NCI-H2029 (cell line): ENCODE measurements around the gene TNFSF10.
"Not testable (repeated sequence)": the region's sequence is repeated elsewhere in the genome, so short reads cannot be mapped to it uniquely, and the experiment has no call there.

Experiments used
- DNase-seq: peaks from one replicate; lab custom pipeline; 2025; lab: John Stamatoyannopoulos, UW

TNFSF10 gene

DNA sequence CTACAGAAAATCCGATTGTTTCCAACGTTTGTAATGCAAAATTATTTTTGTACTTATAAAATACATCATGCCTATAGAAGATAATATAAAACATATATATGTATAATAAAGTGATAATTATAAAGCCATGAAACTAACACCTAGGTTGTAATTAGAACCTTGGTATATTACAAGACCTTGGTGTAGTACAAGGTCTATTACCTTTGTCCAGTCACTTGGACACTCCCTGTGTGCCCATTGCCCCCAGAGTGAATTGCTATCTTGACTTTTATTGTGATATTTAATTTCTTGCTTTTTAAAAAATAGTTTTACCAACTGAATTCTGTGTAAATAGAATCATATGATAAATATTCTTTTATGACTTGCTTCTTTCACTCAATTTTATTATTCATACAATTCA lies 20.7 kb upstream of the TNFSF10 start:
- no peak for DNase-seq

DNA sequence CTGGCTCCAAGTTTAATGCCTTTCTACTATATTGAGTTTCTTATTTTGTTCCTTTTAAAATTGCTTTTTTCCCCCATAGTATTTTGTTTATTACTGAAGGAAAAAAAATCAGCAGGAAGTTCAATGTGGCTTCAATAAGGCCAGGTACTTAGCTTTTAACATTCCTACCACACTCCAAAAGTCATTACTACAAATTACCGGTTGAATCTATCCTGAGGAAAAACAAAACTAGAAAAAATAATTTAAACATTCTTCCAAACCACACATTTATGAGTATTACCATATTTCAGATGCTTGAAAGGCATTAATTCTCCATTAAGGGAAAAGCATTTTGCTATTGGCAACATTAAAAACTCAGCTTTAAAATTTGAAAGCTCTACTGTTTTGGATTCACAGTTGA lies 20.2 kb upstream of the TNFSF10 start:
- DNase-seq = no peak

DNA sequence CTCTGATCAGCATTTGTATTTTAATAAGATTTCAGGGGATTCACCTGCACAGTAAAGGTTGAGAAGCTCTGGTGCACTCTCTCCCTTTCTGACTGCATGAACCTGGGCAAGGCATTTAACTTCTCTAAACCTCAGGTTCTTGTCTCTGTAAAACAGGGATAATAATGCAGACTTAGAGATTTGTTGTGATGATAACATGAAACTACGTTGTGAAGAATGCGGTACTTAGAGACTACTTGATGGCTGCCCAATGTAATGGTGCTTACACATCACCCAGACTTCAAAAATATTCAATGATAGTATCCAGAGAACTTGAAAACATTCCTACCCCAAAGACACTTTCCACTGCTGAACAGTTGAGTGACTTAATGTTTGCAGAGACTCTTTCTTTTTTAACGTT lies 19.8 kb upstream of the TNFSF10 start:
- DNase-seq = no peak

DNA sequence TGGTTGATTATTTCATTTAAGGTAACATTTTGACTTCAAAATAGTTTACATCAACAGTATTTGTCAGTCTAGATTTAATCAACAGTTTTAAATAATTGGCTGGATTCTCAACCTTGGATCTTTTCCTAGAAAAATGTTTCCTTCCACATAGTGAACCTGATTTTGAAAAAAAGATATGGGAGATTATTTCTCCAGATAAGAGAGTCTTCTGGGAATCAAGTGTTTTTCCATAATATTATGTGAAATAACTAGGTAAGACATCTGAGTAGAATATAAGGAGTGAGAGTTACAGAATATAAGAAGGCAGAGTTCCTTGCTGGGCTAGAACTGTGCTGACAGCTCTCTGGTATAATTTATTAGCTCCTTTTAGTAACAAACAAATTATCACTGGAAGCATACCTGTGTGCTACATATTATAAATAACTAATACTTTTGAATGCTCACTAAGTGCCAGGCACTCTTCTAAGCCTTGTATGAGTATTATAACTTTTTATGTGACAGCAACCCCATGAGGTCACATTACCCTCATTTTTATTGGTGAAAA lies 18.8 kb upstream of the TNFSF10 start:
- no peak for DNase-seq

DNA sequence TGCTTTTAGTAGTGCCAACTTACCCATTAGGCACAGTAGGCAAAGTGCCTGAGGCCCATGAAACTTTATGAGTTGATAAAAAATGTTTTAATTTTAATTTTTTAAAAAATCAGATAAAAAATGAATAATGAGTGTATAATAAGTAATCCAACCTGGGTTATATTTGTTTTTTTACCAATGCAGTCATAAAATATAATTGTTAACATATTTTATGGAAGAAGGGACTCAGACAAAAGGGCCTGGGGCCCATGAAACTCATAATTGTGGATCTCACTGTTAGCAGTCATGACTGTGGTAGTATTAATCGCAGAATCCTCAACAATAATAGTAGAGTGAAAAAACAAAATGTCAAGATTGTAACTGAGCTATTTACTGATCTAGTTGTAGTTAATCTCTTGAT lies 16.8 kb upstream of the TNFSF10 start:
- no peak for DNase-seq

DNA sequence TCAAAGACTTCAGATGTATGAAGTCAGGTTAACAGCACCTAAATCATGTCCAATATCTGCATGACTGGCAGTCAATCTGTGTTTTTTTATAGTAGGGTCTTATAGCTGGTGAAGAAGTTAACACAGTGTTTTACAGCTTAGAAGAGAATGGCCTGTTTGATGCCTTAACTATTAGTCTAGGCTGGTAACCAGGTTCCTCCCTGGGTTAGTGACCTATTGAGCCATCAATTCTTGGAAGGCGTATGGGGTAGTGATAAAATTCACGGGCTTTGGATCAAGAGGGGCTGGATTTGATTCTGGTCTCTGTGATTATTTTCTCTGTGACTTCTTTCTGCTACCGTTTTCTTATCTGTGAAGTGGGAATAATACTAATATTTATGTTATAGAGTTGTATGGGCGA lies 16.0 kb upstream of the TNFSF10 start:
- DNase-seq = no peak

DNA sequence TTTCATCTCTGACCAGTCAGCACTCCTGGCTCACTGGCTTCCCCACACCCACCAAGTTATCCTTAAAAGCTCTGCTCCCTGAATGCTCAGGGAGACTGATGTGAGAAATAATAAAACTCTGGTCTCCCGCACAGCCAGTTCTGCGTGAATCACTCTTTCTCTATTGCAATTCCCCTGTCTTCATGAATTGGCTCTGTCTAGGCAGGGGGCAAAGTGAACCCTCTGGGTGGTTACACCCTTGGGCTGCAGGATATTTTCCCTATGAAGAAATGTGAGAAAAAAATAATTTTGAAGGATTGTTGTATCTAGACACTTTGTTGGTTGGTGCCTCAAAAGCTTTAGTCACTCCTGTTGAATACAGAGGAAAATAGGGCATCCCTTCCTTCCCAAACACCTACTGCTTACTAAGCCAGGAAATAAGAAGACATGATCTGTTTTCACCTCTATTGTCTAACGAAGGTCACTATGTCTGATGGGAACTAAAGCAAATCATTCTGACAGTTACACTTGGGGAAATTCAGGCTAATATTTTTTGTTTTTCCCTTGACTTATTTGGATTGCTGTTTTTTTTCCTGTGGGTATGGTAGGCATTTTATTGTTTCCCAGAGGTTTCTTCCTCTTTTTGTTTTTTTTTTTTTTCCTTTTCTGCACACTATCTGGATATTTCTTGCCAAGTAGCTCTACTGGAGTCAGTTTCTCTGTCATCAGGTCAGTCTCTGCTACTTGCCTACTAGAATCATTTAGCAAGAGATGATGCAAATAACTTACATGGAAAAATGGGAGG lies 15.3 kb upstream of the TNFSF10 start:
- DNase-seq = no peak

DNA sequence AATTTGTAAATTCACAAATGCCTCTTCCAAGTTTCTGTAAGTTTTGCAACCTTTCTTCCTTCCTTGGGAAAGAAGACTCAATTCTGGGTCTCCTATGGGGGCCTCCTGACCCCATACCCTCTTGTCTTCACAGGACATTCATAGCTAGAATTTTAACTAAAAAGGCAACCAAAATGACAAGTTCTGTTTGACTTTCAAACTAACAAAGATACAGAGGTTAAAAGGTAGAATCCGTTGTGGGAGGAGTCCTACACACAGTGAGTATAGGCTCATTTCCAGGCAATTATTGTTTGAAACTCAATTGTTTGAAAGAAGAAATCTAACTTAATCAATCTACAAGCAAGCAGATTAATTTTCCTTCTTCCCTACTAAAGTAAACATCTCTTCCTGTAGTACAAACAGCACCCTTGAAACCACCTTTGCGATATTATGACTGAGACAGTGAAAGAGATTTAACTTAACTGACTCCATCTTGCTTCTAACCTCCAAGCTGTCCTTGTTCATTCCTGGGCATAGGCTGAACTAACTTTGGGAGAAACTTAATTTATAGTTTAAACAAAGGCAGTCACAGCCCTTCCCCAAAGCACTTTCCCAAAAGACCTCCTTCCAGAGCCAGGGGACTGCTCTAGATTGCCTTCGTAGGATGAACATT lies 14.4 kb upstream of the TNFSF10 start:
- no peak for DNase-seq

DNA sequence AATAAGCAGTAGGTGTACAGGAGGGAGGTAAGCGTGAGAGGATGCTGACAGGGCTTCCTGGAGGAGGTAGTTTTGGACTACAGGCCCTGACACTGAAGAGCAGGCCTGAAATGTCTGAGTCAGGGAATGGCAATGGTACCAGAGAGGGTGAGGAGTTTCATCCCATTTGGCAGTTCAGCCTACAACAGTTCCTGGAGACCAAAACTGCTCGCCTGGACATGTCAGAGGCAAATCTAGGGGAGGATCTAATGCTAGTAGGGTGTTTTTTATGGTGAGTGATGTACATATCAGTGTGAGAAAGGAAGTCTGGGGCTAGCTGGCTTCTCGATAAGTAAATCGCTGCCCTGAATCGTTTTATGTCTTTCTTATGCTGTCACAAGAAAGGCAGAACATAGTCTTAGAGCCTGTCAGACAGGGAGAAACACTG lies 13.8 kb upstream of the TNFSF10 start:
- no peak for DNase-seq

DNA sequence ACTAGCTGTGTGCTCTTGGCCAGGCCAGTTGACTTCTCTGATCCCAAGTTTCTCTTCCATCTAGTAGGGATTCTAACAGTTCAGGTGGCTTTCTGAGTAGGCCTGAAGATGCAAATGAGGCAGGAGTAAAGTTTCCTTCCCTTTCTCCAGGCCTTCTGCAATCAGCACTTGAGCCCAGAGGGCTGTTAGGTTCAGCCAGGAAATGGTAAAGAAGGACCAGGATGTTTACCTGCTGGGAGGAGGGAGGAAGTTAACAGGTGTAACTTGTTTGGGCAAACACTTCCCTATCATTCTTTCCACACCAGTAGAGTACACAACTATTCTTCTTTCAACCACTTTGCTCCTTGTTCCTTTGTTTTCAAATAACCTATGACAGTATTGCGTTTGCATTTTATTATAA lies 13.3 kb upstream of the TNFSF10 start:
- DNase-seq = peak; percentile 25

DNA sequence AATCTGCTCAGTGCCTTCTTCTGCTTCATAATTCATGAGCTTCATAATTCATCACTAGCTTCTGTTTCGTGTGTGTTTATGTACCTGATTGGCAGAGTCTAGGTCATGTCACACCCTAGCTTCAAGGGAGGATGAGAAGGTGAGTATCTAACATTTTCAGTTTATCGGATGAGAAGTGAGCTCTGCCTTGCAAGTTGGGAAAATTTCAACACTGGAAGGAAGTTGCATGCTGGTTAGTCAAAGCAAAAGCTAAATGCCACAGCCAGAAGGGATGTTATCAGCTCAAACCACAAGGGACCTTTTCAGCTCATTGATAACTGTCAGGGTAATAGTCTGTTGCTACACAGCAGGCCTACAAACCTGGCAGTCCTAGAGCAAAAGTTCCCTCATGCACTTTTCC lies 7.3 kb upstream of the TNFSF10 start:
- no peak for DNase-seq

DNA sequence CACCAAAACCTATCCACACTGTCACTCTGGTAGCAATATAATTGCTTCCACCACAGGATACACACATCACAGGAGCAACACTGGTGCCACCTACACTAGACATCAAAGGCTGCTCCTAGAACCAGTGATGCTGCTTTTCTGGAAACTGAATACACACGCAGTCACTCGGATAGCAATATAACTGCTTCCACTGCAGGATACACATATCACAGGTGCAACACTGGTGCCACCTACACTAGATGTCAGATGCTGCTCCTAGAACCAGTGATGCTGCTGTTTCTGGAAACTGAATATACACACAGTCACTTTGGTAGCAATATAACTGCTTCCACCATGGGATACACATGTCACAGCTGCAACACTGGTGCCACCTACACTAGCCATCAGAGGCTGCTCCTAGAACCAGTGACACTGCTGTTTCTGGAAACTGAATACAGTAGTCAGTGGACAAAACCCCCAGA lies 6.9 kb upstream of the TNFSF10 start:
- no peak for DNase-seq

DNA sequence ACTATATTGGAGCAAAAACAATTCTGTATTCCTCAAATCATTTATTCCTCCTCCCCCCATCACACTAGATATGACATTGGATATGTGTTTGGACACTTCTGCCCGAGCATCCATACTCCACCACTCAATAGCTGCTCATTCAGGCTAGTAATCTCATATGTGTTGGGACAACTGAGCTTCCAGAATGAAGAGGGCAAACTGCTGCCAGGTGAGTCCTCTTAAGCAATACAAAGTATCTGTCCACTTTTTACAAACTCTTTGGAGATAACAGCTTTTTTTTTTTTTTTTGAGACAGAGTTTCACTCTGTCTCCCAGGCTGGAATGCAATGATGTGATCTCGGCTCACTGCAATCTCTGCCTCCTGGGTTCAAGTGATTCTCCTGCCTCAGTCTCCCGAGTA lies 5.4 kb upstream of the TNFSF10 start:
- DNase-seq = no peak

DNA sequence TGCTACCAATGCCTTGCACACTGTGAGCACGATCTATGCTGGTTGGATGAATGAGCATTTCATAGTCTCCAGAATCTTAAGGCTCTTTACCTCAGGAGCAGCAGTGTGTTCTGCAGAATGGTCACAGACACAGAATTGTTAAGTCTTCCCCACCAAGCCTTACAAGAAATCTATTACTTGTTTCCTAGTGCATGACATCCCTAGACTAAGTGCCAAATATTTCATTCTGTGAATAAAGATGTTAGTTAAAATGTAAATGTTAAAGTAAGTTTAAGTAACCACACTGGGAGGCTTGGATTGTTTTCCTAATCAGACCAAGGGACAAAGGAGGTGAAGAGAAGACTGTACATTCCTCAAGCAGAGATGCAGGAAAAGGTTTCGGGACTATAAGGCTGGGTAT lies 4.1 kb upstream of the TNFSF10 start:
- no peak for DNase-seq

DNA sequence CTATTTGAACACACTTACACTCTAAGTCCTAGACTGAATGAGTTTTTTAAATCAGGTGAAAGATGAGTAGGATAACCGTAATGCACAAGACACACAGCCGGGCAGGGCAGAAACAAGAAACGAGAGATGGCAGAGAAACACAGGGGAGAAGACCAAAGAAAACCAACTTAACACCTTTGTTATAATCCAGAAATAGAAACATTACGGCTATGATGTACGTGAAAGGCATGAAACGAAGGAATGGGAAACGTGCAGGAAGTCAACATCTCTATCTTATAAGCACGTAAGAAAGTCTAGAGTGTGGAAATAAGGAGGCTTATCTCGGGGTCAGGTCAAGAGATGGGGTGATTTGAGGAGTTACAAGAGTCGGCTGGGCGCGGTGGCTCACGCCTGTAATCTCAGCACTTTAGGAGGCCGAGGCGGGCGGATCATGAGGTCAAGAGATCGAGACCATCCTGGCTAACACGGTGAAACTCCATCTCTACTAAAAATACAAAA lies 1.9 kb upstream of the TNFSF10 start:
- no peak for DNase-seq

DNA sequence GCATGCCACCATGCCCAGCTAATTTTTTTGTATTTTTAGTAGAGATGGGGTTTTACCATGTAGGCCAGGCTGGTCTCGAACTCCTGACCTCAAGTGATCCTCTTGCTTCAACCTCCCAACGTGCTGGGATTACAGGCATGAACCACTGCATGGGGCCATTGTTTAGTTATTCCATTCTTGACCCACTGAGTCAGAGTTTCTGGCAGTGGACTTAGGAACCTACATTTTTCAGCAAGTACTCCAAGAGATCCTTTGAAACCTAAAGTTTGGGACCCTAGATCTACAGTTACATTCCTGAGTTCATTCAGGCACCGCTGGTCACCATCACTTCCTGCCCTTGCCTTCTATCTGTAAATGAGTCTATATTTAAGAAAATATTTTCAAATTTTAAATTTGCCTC lies 1.4 kb upstream of the TNFSF10 start:
- no peak for DNase-seq

DNA sequence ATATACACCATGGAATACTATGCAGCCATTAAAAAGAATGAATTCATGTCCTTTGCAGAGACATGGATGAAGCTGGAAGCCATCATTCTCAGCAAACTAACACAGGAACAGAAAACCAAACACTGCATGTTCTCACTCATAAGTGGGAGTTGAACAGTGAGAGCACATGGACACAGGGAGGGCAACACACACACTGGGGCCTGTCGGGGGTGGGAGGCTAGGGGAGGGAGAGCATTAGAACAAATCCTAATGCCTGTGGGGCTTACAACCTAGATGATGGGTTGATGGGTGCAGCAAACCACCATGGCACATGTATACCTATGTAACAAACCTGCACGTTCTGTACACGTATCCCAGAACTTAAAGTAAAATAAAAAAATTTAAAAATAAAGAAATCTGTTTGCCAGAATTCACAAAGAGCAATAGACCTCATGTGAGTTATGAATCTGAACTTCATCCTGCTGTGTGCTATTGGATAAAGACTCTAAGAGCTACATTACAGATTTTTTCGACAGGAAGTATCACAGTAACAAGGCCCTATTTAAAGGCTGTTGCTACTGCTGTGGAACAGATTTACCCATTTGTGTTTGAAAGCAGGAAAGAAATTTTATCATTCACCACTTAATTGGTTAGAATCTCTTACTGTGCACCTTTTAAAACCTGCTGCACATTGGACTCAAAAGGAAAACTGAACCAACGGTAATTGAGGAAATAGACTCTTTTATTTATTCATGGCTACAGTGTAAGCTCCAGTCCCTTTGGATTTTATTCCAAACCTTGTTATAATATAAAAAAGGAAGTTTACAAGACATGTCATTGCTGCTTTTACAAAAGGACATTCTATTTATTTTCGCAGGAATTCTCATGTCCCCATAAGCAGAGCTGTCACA lies 1.1 kb downstream of the TNFSF10 start:
- not testable (repeated sequence) for DNase-seq

DNA sequence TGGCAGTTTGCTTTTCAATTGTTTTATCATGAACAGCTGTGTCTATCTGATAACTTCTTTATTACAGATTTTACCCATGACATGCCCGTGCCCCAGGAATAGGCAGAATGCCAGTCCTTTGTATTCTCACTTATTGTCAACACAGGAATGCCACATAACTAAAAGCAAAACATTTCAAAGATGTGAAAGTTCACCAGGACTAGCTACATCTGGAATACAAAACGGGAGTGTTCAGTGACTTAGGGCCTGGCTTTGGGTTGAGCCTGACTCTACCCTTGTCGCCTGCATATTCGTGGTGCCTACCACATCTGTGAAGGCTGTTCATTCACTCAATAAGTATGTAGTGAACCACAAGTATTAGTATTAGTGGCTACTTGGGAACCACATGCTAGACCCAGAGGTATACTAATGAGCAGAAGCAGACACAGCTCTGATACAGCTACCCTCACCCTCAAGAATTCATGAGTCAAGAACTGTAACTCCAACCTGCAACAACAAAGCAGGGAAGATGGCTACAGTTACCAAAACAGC lies 2.9 kb downstream of the TNFSF10 start:
- no peak for DNase-seq

DNA sequence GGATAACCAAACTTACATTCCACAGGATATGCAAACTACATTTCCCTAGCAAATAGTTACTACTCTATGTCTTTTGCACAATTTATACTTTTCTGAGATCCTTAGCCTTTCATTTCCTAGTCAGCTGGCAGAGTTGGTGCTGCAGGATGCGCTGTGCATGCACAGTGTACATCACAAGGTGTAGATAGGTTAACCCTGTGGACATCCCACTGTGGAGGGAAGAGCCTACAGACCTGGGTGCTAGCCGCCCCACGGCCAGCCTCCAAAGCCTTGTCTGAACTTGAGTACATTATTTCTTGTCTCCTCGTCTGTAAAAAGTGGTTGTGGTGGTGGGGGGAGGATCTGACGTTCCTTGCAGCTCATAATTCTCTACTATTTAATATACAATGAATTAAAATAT lies 3.5 kb downstream of the TNFSF10 start:
- DNase-seq = no peak

DNA sequence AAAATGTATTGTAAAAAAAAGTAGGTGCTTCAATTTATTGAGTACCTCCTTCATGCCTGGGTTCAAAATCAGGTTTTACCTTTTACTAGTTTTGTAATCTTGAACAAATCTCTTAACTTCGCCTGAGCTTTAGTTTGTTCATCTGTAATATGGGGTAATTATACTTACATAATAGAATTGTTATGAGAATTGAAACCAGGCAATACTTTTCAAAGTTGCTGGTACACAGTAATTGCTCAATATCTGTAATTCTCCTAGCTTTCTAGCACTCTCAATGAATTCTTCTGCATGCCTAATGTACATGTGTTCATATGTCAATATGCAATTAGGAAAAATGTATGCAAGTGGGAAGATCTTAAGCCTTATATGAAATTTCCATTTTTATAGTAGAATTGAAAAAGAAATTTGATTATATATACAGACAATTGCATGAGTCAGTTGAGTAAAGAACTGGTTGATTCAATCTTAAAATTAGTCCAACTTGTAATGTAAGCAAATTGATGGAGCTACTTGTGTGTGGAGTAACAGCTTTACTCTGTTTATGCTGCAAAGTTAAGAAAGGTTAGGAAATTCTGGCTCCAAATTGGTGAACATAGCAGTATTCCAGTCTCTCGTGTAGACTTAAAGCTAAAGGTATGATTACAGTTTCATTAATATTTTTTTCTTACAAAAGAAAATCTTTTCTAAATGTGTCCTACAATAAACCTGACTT lies 4.1 kb downstream of the TNFSF10 start:
- DNase-seq = no peak

DNA sequence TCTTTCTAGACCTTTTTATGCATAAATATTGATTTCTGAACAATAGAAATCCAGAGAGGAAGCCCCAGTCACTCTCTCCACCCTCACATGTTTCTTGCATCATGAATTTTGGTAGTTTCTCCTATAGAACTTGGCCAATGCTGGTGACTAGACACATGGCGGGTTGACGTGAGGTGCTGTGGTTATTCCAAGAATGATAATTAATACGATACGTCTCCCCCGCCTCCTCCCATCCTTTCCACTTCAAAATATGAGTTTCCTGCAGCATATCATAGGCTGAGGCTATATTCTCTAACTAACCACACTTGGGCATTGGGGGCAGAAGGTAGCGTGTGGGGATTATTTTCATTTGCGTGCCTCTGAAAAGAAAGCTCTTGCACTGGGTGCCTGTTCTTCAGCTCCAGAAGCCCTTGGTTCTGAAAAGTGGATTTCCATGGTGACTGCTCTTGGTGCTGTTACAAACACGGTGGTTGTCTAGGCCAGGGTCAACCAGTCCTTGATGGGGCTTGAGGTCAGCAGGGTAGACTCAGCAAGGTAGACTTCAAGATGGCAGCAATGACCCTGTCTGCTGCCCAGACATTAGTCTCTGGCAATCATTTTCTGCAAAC lies 5.3 kb downstream of the TNFSF10 start:
- no peak for DNase-seq
